Liver (tissue), 9 donors: ENCODE measurements around the gene TSKU. TPM values are rescaled to one million over a fixed set of nuclear protein-coding genes. Genes with fewer than 3 reads are reported as not detected.
A peak's percentile ranks its signal among the peaks of the same experiment; 100 is the strongest.
"Not testable (repeated sequence)": the region's sequence is repeated elsewhere in the genome, so short reads cannot be mapped to it uniquely, and the experiment has no call there.

Experiments
- DNase-seq: peaks from one replicate; pipeline ENCODE4 v3.0.0-alpha.2; 2017; ENCODE audit warnings: low spot score
- H3K27ac ChIP-seq, 2 donors: one replicate each; pipeline ENCODE4 v1.7.0; 2013; ENCODE audit warnings: inconsistent platforms in 2 of 2, low read length in 2 of 2, control low read depth in 1 of 2, low read depth in 1 of 2, mild to moderate bottlenecking in 1 of 2
- H3K27me3 ChIP-seq, 4 donors: one replicate each; pipeline versions ENCODE4 v1.6.1 to v1.7.0; 2013; ENCODE audit warnings: low read length in 3 of 4, inconsistent platforms in 1 of 4, mild to moderate bottlenecking in 1 of 4, moderate library complexity in 1 of 4; ENCODE audit not compliant: control insufficient read depth in 4 of 4, insufficient read depth in 4 of 4
- H3K36me3 ChIP-seq, 4 donors: one replicate each; pipeline versions ENCODE4 v1.6.1 to v1.7.0; 2013; ENCODE audit warnings: low read length in 3 of 4, mild to moderate bottlenecking in 3 of 4, low read depth in 1 of 4, moderate library complexity in 1 of 4; ENCODE audit not compliant: control insufficient read depth in 4 of 4, insufficient read depth in 3 of 4
- H3K4me1 ChIP-seq, 4 donors: one replicate each; pipeline versions ENCODE4 v1.6.1 to v1.7.0; 2013; ENCODE audit warnings: low read length in 3 of 4, mild to moderate bottlenecking in 3 of 4, moderate library complexity in 1 of 4; ENCODE audit not compliant: control insufficient read depth in 4 of 4, insufficient read depth in 4 of 4
- H3K4me3 ChIP-seq, 3 donors: one replicate each; pipeline versions ENCODE4 v1.6.1 to v1.7.0; 2013; ENCODE audit warnings: low read length in 3 of 3, control low read depth in 1 of 3, low read depth in 1 of 3, mild to moderate bottlenecking in 1 of 3
- H3K9ac ChIP-seq, 2 donors: one replicate each; pipeline ENCODE4 v1.7.0; 2013; ENCODE audit warnings: low read length in 2 of 2, mild to moderate bottlenecking in 2 of 2, moderate library complexity in 2 of 2, control low read depth in 1 of 2, low read depth in 1 of 2
- H3K9me3 ChIP-seq, 4 donors: one replicate each; pipeline versions ENCODE4 v1.6.1 to v1.7.0; 2013; ENCODE audit warnings: low read length in 3 of 4; ENCODE audit not compliant: control insufficient read depth in 4 of 4
- EGR1 ChIP-seq, 2 donors: IDR thresholded peaks; 2 replicates each; pipeline ENCODE4 v1.6.1; 2016 to 2018; ENCODE audit warnings: antibody characterized with exemption in 2 of 2, low read depth in 2 of 2
- GABPA ChIP-seq, 2 donors: IDR thresholded peaks in 1 of 2; conservative IDR thresholded peaks in 1 of 2; 2 replicates each; pipeline ENCODE4 v1.6.1; 2016; ENCODE audit warnings: antibody characterized with exemption in 2 of 2, mild to moderate bottlenecking in 1 of 2, moderate library complexity in 1 of 2
- HNF4A ChIP-seq, 2 donors: conservative IDR thresholded peaks; 2 replicates each; pipeline ENCODE4 v1.6.1; 2016; ENCODE audit warnings: antibody characterized with exemption in 2 of 2, mild to moderate bottlenecking in 2 of 2
- HNF4G ChIP-seq: IDR thresholded peaks from 2 replicates; pipeline ENCODE4 v1.6.1; 2016; ENCODE audit warnings: antibody characterized with exemption
- JUND ChIP-seq, 2 donors: IDR thresholded peaks; 2 replicates each; pipeline ENCODE4 v1.6.1; 2016; ENCODE audit warnings: antibody characterized with exemption in 2 of 2
- NR2F2 ChIP-seq: IDR thresholded peaks from 2 replicates; pipeline ENCODE4 v1.6.1; 2016; ENCODE audit warnings: antibody characterized with exemption
- RXRA ChIP-seq, 2 donors: IDR thresholded peaks; 2 replicates each; pipeline ENCODE4 v1.6.1; 2017 to 2018; ENCODE audit warnings: antibody characterized with exemption in 2 of 2, mild to moderate bottlenecking in 1 of 2
- TAF1 ChIP-seq: conservative IDR thresholded peaks from 2 replicates; pipeline ENCODE4 v1.6.1; 2016; ENCODE audit warnings: antibody characterized with exemption, mild to moderate bottlenecking
- WGBS: extraction: QIAGEN DNeasy Blood & Tissue Kit; methylation state at CpG from one replicate; pipeline ENCODE4 v1.1.7; 2013; 5-methylcytosine and 5-hydroxymethylcytosine counted together
- polyA plus RNA-seq, 2 donors: library from polyadenylated mRNA; stranded (reverse) in 1 of 2; unstranded in 1 of 2; fragments of 200-250 nt in 1 of 2; fragments of >200 nt in 1 of 2; fragmentation: Nextera tagmentation in 1 of 2; extraction: Ambion mirVana in 1 of 2; gene quantifications; one replicate each; pipeline versions ENCODE4 v1.2.1 to v1.2.3, GENCODE V29; 2013 to 2015
- total RNA-seq, 2 donors: library from RNA; depleted of rRNA; stranded (reverse); fragments of >200 nt; gene quantifications; one replicate each; pipeline ENCODE4 v1.2.3, GENCODE V29; 2014
- TF ChIP-seq, protein P1 (sequence below): IDR thresholded peaks from 2 replicates; pipeline ENCODE4 v1.6.1; 2016; ENCODE audit warnings: antibody characterized with exemption
- TF ChIP-seq, protein P2 (sequence below): IDR thresholded peaks from 2 replicates; pipeline ENCODE4 v1.6.1; 2016; ENCODE audit warnings: antibody characterized with exemption
- TF ChIP-seq, protein P3 (sequence below): fragments of 150-350 bp; IDR thresholded peaks from 2 replicates; pipeline ENCODE4 v1.5.1; 2017; ENCODE audit warnings: improper control_type of control experiment, low read depth, low read length; ENCODE audit not compliant: missing input control
- donor health status: healthy.
- donor health status: healthy.
- donor health status: healthy.
- donor health status: healthy.
- donor health status: healthy.

The TSKU gene
- total and polyA plus RNA-seq, 4 donors: 3.3 to 492 (median 46.0) TPM

DNA sequence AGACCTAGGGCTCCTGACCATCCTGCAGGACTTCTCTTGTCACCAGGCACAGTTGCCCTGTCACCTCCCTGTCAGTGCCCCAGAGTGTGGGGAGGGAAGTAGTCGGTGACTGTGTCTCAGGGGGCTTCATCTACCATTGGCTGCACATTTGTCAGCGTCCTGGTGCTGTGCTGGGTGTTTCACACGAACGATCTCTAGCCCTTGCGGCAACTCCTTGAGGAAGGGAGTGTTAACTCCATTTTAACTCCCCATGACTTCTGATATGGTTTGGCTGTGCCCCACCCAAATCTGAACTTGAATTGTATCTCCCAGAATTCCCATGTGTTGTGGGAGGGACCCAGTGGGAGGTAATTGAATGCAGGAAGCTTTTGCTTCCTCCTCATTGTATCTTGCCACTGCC lies 7.1 kb downstream of the TSKU start:
- peaks cover 4 to 94% (median 69%) of the 10 kb centered on the region in 4 donors for H3K4me1 ChIP-seq
- peaks cover 0 to 10% (median 3%) of the 10 kb centered on the region in 4 donors for H3K36me3 ChIP-seq
- no peak for DNase-seq
- H3K27ac ChIP-seq: no peak overlapping the region
- TF ChIP-seq RXRA (IDR thresholded peaks at IDR 0.05) (no peak), TAF1 (no peak), EGR1 (IDR thresholded peaks at IDR 0.05; ENCODE audit: low read depth in 2 of 2) (no peak), HNF4A (conservative IDR thresholded peaks at IDR 0.05) (no peak), NR2F2 (no peak)
- TF ChIP-seq, protein P1, sequence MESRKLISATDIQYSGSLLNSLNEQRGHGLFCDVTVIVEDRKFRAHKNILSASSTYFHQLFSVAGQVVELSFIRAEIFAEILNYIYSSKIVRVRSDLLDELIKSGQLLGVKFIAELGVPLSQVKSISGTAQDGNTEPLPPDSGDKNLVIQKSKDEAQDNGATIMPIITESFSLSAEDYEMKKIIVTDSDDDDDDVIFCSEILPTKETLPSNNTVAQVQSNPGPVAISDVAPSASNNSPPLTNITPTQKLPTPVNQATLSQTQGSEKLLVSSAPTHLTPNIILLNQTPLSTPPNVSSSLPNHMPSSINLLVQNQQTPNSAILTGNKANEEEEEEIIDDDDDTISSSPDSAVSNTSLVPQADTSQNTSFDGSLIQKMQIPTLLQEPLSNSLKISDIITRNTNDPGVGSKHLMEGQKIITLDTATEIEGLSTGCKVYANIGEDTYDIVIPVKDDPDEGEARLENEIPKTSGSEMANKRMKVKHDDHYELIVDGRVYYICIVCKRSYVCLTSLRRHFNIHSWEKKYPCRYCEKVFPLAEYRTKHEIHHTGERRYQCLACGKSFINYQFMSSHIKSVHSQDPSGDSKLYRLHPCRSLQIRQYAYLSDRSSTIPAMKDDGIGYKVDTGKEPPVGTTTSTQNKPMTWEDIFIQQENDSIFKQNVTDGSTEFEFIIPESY: no peak
- TF ChIP-seq, protein P2, sequence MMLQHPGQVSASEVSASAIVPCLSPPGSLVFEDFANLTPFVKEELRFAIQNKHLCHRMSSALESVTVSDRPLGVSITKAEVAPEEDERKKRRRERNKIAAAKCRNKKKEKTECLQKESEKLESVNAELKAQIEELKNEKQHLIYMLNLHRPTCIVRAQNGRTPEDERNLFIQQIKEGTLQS: no peak
- TF ChIP-seq, protein P3, sequence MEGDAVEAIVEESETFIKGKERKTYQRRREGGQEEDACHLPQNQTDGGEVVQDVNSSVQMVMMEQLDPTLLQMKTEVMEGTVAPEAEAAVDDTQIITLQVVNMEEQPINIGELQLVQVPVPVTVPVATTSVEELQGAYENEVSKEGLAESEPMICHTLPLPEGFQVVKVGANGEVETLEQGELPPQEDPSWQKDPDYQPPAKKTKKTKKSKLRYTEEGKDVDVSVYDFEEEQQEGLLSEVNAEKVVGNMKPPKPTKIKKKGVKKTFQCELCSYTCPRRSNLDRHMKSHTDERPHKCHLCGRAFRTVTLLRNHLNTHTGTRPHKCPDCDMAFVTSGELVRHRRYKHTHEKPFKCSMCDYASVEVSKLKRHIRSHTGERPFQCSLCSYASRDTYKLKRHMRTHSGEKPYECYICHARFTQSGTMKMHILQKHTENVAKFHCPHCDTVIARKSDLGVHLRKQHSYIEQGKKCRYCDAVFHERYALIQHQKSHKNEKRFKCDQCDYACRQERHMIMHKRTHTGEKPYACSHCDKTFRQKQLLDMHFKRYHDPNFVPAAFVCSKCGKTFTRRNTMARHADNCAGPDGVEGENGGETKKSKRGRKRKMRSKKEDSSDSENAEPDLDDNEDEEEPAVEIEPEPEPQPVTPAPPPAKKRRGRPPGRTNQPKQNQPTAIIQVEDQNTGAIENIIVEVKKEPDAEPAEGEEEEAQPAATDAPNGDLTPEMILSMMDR: no peak
- no peaks in the 10 kb centered on the region for H3K27me3 ChIP-seq
- no peak overlapping the region for H3K4me3 ChIP-seq
- 88% methylated on average over 5 of the region's 5 CpGs for WGBS
- no peak overlapping the region for H3K9ac ChIP-seq
- no peaks in the 10 kb centered on the region for H3K9me3 ChIP-seq

DNA sequence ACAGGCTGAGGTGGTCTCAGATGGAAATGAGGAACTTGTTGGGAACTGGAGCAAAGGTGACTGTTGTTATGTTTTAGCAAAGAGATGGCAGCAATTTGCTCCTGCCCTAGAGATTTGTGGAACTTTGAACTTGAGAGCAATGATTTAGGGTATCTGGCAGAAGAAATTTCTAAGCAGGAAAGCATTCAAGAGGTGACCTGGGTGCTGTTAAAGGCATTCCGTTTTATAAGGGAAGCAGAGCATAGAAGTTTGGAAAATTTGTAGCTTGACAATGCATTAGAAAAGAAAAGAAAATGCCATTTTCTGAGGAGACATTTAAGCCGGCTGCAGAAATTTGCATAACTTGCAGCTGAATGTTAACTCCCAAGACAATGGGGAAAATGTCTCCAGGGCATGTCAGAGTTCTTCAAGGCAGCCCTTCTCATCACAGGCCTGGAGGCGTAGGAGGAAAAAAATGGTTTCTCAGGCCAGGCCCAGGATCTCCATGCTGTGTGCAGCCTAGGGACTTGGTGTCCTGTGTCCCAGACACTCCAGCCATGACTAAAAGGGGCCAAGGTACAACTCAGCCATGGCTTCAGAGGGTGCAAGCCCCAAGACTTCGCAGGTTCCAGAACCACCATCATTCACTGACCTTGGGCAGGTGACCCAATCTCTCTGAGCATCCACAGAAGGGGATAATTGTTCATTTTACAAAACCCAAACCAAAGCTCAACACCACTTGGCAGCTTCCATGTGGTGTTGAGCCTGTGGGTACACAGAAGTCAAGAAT lies 8.0 kb downstream of the TSKU start:
- not testable (repeated sequence) for H3K27me3 ChIP-seq, H3K9ac ChIP-seq, H3K27ac ChIP-seq, DNase-seq, H3K4me3 ChIP-seq, H3K9me3 ChIP-seq
- WGBS: 81% methylated on average over 4 of the region's 4 CpGs
- Histone ChIP-seq H3K4me1 (peaks cover 4 to 94% (median 68%) of the 10 kb centered on the region in 4 donors), H3K36me3 (peaks cover 3 to 11% (median 7%) of the 10 kb centered on the region in 4 donors)
- TF ChIP-seq HNF4A (conservative IDR thresholded peaks at IDR 0.05): peak; percentile 41 to 50

DNA sequence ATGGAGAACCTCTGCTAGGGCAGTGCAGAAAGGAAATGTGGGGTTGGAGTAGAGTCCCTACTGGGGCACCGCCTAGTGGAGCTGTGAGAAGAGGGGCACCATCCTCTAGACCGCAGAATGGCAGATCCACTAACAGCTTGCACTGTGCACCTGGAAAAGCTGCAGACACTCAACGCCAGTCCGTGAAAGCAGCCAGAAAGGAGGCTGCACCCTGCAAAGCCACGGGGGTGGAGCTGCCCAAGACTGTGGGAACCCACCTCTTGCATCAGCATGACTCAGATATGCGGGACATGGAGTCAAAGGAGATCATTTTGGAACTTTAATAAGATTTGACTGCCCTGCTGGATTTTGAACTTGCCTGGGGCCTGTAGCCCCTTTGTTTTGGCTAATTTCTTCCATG lies 8.7 kb downstream of the TSKU start:
- Histone ChIP-seq H3K9ac (no peak overlapping the region), H3K27me3 (no peaks in the 10 kb centered on the region), H3K4me3 (no peak overlapping the region), H3K4me1 (peaks cover 8 to 94% (median 66%) of the 10 kb centered on the region in 4 donors), H3K9me3 (no peaks in the 10 kb centered on the region), H3K36me3 (peaks cover 3 to 17% (median 10%) of the 10 kb centered on the region in 4 donors), H3K27ac (no peak overlapping the region)
- WGBS: 60% methylated on average over 6 of the region's 6 CpGs
- TF ChIP-seq, protein P2: peak; percentile 42
- TF ChIP-seq, protein P1: no peak
- TF ChIP-seq JUND (IDR thresholded peaks at IDR 0.05): peak in 1 of 2 donors; percentile 21
- TF ChIP-seq GABPA (IDR thresholded peaks at IDR 0.05 in 1 of 2, conservative IDR thresholded peaks at IDR 0.05 in 1 of 2): no peak
- no peak for TF ChIP-seq HNF4G
- TF ChIP-seq NR2F2: no peak
- no peak for DNase-seq
